H1 (cell line): ENCODE measurements around the gene ZMYM2. TPM values are rescaled to one million over a fixed set of nuclear protein-coding genes. Genes with fewer than 3 reads are reported as not detected.

Source experiments
- BRCA1 ChIP-seq: IDR thresholded peaks from 2 replicates; pipeline ENCODE4 v1.6.1; 2012; ENCODE audit warnings: low read depth, low read length, improper control_type of control experiment
- CBX5 ChIP-seq: fragments of 300-800, 300-1000 bp; sonication (generic); IDR thresholded peaks from 2 replicates; pipeline ENCODE4 v1.7.1; 2016; ENCODE audit warnings: antibody characterized with exemption, low read length, low read depth
- CHD2 ChIP-seq: IDR thresholded peaks from 2 replicates; pipeline ENCODE4 v1.6.1; 2012; ENCODE audit warnings: low read length, improper control_type of control experiment
- KDM1A ChIP-seq: fragments of 200-600, 300-600 bp; sonication (generic); IDR thresholded peaks from 2 replicates; pipeline ENCODE4 v1.7.1; 2016; ENCODE audit warnings: mild to moderate bottlenecking, low read length, borderline replicate concordance
- PHF8 ChIP-seq: fragments of 200-600 bp; sonication (generic); conservative IDR thresholded peaks from 2 replicates; pipeline ENCODE4 v1.7.1; 2012; ENCODE audit warnings: low read depth, mild to moderate bottlenecking, inconsistent platforms, low read length, moderate library complexity
- POLR2AphosphoS5 ChIP-seq: IDR thresholded peaks from 2 replicates; pipeline ENCODE4 v1.6.1; 2011; ENCODE audit warnings: low read depth, low read length
- RXRA ChIP-seq: IDR thresholded peaks from 2 replicates; pipeline ENCODE4 v1.6.1; 2011; ENCODE audit warnings: low read depth, mild to moderate bottlenecking, low read length, moderate library complexity; ENCODE audit not compliant: insufficient read depth
- SIN3A ChIP-seq, 2 experiments: IDR thresholded peaks in 1 of 2; conservative IDR thresholded peaks in 1 of 2; 2 replicates each; pipeline ENCODE4 v1.6.1; 2011 to 2012; ENCODE audit warnings: low read length in 2 of 2, improper control_type of control experiment in 1 of 2, low read depth in 1 of 2, mild to moderate bottlenecking in 1 of 2
- TEAD4 ChIP-seq: IDR thresholded peaks from 2 replicates; pipeline ENCODE4 v1.6.1; 2012; ENCODE audit warnings: low read depth, low read length, inconsistent platforms, mixed read lengths
- YY1 ChIP-seq: IDR thresholded peaks from 2 replicates; pipeline ENCODE4 v1.6.1; 2011; ENCODE audit warnings: low read depth, mild to moderate bottlenecking, low read length
- ZNF274 ChIP-seq: IDR thresholded peaks from 2 replicates; pipeline ENCODE4 v1.7.0; 2012; ENCODE audit warnings: low read length, borderline replicate concordance; ENCODE audit errors: extremely low read depth
- polyA plus RNA-seq, 7 experiments: library from polyadenylated mRNA; depleted of rRNA in 3 of 7; stranded (reverse) in 5 of 7; unstranded in 2 of 7; fragments of >200 nt in 5 of 7; fragments of 200-250 nt in 2 of 7; gene quantifications; 1 replicate in 5 of 7; 2 replicates in 1 of 7; 4 replicates in 1 of 7; pipeline versions ENCODE4 v1.2.1 to v1.2.3, GENCODE V29; 2011 to 2013; ENCODE audit warnings: missing spikeins in 2 of 7, mixed read lengths in 2 of 7
- total RNA-seq: library from RNA; stranded (reverse); fragmentation: NEBNext Ultra II Directional; extraction: Animal tissue kit (Norgen Biotek cat#: 25700); gene quantifications from 2 replicates; pipeline ENCODE4 v1.2.1, GENCODE V29; 2021
- TF ChIP-seq, protein P1 (sequence below): IDR thresholded peaks from 2 replicates; pipeline ENCODE4 v1.6.1; 2012; ENCODE audit warnings: inconsistent platforms
- TF ChIP-seq, protein P2 (sequence below): IDR thresholded peaks from 2 replicates; pipeline ENCODE4 v1.6.1; 2011; ENCODE audit warnings: low read length, improper control_type of control experiment
- TF ChIP-seq, protein P3 (sequence below): IDR thresholded peaks from 2 replicates; pipeline ENCODE4 v1.6.1; 2011; ENCODE audit warnings: low read depth, mild to moderate bottlenecking, low read length; ENCODE audit not compliant: insufficient read depth
- TF ChIP-seq, protein P4 (sequence below), 3 experiments: IDR thresholded peaks; 1 replicate in 2 of 3; 2 replicates in 1 of 3; pipeline versions ENCODE4 v1.5.1 to v1.6.1; 2011; ENCODE audit warnings: low read length in 3 of 3, mild to moderate bottlenecking in 3 of 3, inconsistent platforms in 2 of 3, low read depth in 1 of 3, moderate library complexity in 1 of 3; ENCODE audit not compliant: insufficient read depth in 1 of 3; ENCODE audit errors: control extremely low read depth in 1 of 3

Gene ZMYM2
- total and polyA plus RNA-seq, 2 of the 8 experiments (the other 6 are each of a cell fraction or from before 2014, with no cell fraction given) = 41.2 to 159 TPM

DNA sequence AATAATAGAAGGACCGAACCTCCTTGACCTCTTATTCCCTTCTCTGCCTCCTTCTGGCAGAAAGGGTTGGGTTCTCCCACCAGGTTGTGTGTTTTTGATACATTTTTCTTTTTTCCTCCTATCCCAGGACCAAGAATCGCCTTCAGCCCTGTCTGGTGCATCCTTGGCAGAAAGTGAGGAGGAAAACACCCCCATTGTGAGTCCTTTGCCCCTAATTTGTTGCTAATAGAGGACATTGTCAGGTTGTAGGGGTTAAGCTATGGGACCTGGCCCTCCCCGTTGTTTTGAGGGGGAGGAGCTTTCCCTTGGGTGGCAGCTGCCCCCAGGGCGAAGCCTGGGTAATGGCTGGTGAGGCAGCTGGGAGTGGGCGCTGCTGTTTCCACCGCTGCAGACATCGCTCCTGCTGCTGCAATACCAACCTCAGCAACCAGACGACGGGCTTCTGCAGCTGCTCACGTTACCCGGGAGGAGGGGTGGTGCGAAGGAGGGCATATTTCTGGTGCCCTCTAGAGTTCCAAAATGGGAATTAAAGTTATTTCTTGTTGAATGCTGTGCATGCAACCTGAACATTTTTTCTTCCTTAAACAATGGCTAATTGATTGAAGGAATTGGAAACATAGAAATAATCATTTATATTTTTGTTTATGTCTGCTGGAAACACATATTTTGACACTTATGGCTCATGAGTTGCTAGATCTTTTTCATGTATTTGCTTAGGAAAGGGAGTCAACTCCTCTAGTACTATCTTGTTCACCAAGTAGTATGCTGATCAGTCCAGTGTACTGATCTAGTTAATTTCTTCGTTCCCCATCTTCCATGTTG lies 1.5 kb downstream of the ZMYM2 start (continued):
- TF ChIP-seq SIN3A (conservative IDR thresholded peaks at IDR 0.05 in 1 of 2, IDR thresholded peaks at IDR 0.05 in 1 of 2; ENCODE audit: low read depth in 1 of 2, low read length in 2 of 2) (peak in 1 of 2 experiments; percentile 86; a peak in 2 of 4 replicates), CBX5 (no peak), CHD2 (no peak), BRCA1 (no peak), RXRA (no peak), PHF8 (no peak), POLR2AphosphoS5 (peak; percentile 88), KDM1A (no peak), YY1 (peak; percentile 75), TEAD4 (no peak), ZNF274 (no peak)
- TF ChIP-seq, protein P1, sequence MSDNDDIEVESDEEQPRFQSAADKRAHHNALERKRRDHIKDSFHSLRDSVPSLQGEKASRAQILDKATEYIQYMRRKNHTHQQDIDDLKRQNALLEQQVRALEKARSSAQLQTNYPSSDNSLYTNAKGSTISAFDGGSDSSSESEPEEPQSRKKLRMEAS = 0 out of 2 replicates have a peak, but pooled peaks have one; percentile 37
- TF ChIP-seq, protein P2, sequence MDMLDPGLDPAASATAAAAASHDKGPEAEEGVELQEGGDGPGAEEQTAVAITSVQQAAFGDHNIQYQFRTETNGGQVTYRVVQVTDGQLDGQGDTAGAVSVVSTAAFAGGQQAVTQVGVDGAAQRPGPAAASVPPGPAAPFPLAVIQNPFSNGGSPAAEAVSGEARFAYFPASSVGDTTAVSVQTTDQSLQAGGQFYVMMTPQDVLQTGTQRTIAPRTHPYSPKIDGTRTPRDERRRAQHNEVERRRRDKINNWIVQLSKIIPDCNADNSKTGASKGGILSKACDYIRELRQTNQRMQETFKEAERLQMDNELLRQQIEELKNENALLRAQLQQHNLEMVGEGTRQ = no peak
- TF ChIP-seq, protein P3, sequence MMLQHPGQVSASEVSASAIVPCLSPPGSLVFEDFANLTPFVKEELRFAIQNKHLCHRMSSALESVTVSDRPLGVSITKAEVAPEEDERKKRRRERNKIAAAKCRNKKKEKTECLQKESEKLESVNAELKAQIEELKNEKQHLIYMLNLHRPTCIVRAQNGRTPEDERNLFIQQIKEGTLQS = 0 out of 2 replicates have a peak, but pooled peaks have one; percentile 15
- TF ChIP-seq, protein P4, sequence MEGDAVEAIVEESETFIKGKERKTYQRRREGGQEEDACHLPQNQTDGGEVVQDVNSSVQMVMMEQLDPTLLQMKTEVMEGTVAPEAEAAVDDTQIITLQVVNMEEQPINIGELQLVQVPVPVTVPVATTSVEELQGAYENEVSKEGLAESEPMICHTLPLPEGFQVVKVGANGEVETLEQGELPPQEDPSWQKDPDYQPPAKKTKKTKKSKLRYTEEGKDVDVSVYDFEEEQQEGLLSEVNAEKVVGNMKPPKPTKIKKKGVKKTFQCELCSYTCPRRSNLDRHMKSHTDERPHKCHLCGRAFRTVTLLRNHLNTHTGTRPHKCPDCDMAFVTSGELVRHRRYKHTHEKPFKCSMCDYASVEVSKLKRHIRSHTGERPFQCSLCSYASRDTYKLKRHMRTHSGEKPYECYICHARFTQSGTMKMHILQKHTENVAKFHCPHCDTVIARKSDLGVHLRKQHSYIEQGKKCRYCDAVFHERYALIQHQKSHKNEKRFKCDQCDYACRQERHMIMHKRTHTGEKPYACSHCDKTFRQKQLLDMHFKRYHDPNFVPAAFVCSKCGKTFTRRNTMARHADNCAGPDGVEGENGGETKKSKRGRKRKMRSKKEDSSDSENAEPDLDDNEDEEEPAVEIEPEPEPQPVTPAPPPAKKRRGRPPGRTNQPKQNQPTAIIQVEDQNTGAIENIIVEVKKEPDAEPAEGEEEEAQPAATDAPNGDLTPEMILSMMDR (IDR thresholded peaks at IDR 0.05; ENCODE audit: control extremely low read depth in 1 of 3, insufficient read depth in 1 of 3, low read depth in 1 of 3, low read length in 3 of 3) = peak; percentile 74 to 98 (median 86)
